ENCODE results near the gene CYP27C1.

The CYP27C1 gene

GRCh38 chr2:127146820-127147502 is 73.1 kb downstream of the CYP27C1 start:
- DNase-seq, result no peak

- no peak for DNase-seq
Measured at GRCh38 chr2:127146071-127146725, 73.9 kb downstream of the CYP27C1 start.

- DNase-seq, result no peak
Measured at GRCh38 chr2:127145280-127145895, 74.7 kb downstream of the CYP27C1 start.

GRCh38 chr2:127143841-127144782 is 76.0 kb downstream of the CYP27C1 start:
- DNase-seq, result no peak

- DNase-seq, result no peak
Measured at GRCh38 chr2:127142663-127143630, 77.2 kb downstream of the CYP27C1 start.

- DNase-seq, result no peak
Measured at GRCh38 chr2:127140538-127140937, 79.6 kb downstream of the CYP27C1 start.

- no peak for DNase-seq
Measured at GRCh38 chr2:127139766-127140165, 80.3 kb downstream of the CYP27C1 start.

- DNase-seq, result no peak
Measured at GRCh38 chr2:127138281-127138680, 81.8 kb downstream of the CYP27C1 start.

- no peak for DNase-seq
Measured at GRCh38 chr2:127137741-127138140, 82.4 kb downstream of the CYP27C1 start.

- DNase-seq, result no peak
Measured at GRCh38 chr2:127137225-127137624, 82.9 kb downstream of the CYP27C1 start.

- DNase-seq, result no peak
Measured at GRCh38 chr2:127134833-127135830, 85.0 kb downstream of the CYP27C1 start.

GRCh38 chr2:127134235-127134634 is 85.9 kb downstream of the CYP27C1 start:
- DNase-seq, result no peak

Measured in DMS153 (cell line).